ENCODE results near the gene DFFB.

GRCh38 chr1:3879099-3879498 is 21.8 kb downstream of the DFFB start:
- no peak for TF ChIP-seq REST (IDR thresholded peaks at IDR 0.05; ENCODE audit: low read depth)
- no peak for TF ChIP-seq CTCF (IDR thresholded peaks at IDR 0.05 in 2 of 3, conservative IDR thresholded peaks at IDR 0.05 in 1 of 3; ENCODE audit: borderline replicate concordance in 1 of 3, insufficient read depth in 1 of 3, low read depth in 2 of 3, low read length in 2 of 3)
- TF ChIP-seq ZNF274 (IDR thresholded peaks at IDR 0.05; ENCODE audit: low read depth, low read length), result no peak
- TF ChIP-seq SP1 (IDR thresholded peaks at IDR 0.05; ENCODE audit: low read depth), result no peak
- no peak for TF ChIP-seq ZBTB33 (IDR thresholded peaks at IDR 0.05; ENCODE audit: extremely low read depth, insufficient replicate concordance, low read length)
- TF ChIP-seq SRF (IDR thresholded peaks at IDR 0.05; ENCODE audit: low read depth), result no peak
- TF ChIP-seq POLR2A (IDR thresholded peaks at IDR 0.05; ENCODE audit: borderline replicate concordance, extremely low read depth, insufficient read depth, insufficient read length), result no peak
